Measurements from ENCODE around the gene FHAD1.

- no peak for TF ChIP-seq ZNF70 (CRISPR knock-in tag; IDR thresholded peaks at IDR 0.05)
- TF ChIP-seq ZNF565 (CRISPR knock-in tag; conservative IDR thresholded peaks at IDR 0.05; ENCODE audit: low read depth) = no peak
- no peak for TF ChIP-seq TCF4 (CRISPR knock-in tag; IDR thresholded peaks at IDR 0.05; ENCODE audit: borderline replicate concordance)
- no peak for TF ChIP-seq ZC3H10 (CRISPR knock-in tag; IDR thresholded peaks at IDR 0.05)
- TF ChIP-seq, protein P1, sequence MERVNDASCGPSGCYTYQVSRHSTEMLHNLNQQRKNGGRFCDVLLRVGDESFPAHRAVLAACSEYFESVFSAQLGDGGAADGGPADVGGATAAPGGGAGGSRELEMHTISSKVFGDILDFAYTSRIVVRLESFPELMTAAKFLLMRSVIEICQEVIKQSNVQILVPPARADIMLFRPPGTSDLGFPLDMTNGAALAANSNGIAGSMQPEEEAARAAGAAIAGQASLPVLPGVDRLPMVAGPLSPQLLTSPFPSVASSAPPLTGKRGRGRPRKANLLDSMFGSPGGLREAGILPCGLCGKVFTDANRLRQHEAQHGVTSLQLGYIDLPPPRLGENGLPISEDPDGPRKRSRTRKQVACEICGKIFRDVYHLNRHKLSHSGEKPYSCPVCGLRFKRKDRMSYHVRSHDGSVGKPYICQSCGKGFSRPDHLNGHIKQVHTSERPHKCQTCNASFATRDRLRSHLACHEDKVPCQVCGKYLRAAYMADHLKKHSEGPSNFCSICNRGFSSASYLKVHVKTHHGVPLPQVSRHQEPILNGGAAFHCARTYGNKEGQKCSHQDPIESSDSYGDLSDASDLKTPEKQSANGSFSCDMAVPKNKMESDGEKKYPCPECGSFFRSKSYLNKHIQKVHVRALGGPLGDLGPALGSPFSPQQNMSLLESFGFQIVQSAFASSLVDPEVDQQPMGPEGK (CRISPR knock-in tag; IDR thresholded peaks at IDR 0.05; ENCODE audit: borderline replicate concordance) = no peak
- TF ChIP-seq ZFP3 (CRISPR knock-in tag; IDR thresholded peaks at IDR 0.05) = no peak
- no peak for TF ChIP-seq RARB (CRISPR knock-in tag; IDR thresholded peaks at IDR 0.05)
- TF ChIP-seq TSHZ2 (CRISPR knock-in tag; IDR thresholded peaks at IDR 0.05) = no peak
- TF ChIP-seq ARNTL (CRISPR knock-in tag; IDR thresholded peaks at IDR 0.05; ENCODE audit: borderline replicate concordance, low read depth) = no peak
- no peak for TF ChIP-seq ZFP30 (CRISPR knock-in tag; IDR thresholded peaks at IDR 0.05)
- no peak for TF ChIP-seq PPARA (CRISPR knock-in tag; IDR thresholded peaks at IDR 0.05; ENCODE audit: borderline replicate concordance)
- no peak for TF ChIP-seq TOX (CRISPR knock-in tag; IDR thresholded peaks at IDR 0.05; ENCODE audit: borderline replicate concordance)
- TF ChIP-seq, protein P2, sequence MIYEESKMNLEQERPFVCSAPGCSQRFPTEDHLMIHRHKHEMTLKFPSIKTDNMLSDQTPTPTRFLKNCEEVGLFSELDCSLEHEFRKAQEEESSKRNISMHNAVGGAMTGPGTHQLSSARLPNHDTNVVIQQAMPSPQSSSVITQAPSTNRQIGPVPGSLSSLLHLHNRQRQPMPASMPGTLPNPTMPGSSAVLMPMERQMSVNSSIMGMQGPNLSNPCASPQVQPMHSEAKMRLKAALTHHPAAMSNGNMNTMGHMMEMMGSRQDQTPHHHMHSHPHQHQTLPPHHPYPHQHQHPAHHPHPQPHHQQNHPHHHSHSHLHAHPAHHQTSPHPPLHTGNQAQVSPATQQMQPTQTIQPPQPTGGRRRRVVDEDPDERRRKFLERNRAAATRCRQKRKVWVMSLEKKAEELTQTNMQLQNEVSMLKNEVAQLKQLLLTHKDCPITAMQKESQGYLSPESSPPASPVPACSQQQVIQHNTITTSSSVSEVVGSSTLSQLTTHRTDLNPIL (CRISPR knock-in tag; IDR thresholded peaks at IDR 0.05; ENCODE audit: low read depth) = no peak
- TF ChIP-seq SNAI2 (CRISPR knock-in tag; IDR thresholded peaks at IDR 0.05) = no peak
These were observed 24.2 kb downstream of the FHAD1 start for GRCh38 chr1:15271196-15271595.

Data from SK-N-SH treated with all-trans-retinoic acid at 6 μM for 48 hours (cell line).